Sigmoid colon (tissue), 4 donors: ENCODE data around the gene MED8.

Experiments
- CTCF ChIP-seq, 4 experiments: fragments of 450-650 bp in 3 of 4; fragments of 200-600 bp in 1 of 4; IDR thresholded peaks; one replicate each; pipeline ENCODE4 v1.5.1; 2016 to 2019; ENCODE audit warnings: antibody characterized with exemption in 4 of 4, mild to moderate bottlenecking in 3 of 4, moderate library complexity in 2 of 4
- EP300 ChIP-seq, 4 donors: sonication (generic); formaldehyde crosslinking; IDR thresholded peaks; one replicate each; pipeline ENCODE4 v1.6.1; 2017; ENCODE audit warnings: antibody characterized with exemption in 4 of 4

GRCh38 chr1:43402089-43402865 is 12.7 kb upstream of the MED8 start:
- no peak for TF ChIP-seq CTCF (IDR thresholded peaks at IDR 0.05)
- TF ChIP-seq EP300 (IDR thresholded peaks at IDR 0.05) = no peak
